ENCODE data around the gene AIPL1.

GRCh38 chr17:6377906-6378305, 57.0 kb downstream of the AIPL1 start:
- TF ChIP-seq, protein P1, sequence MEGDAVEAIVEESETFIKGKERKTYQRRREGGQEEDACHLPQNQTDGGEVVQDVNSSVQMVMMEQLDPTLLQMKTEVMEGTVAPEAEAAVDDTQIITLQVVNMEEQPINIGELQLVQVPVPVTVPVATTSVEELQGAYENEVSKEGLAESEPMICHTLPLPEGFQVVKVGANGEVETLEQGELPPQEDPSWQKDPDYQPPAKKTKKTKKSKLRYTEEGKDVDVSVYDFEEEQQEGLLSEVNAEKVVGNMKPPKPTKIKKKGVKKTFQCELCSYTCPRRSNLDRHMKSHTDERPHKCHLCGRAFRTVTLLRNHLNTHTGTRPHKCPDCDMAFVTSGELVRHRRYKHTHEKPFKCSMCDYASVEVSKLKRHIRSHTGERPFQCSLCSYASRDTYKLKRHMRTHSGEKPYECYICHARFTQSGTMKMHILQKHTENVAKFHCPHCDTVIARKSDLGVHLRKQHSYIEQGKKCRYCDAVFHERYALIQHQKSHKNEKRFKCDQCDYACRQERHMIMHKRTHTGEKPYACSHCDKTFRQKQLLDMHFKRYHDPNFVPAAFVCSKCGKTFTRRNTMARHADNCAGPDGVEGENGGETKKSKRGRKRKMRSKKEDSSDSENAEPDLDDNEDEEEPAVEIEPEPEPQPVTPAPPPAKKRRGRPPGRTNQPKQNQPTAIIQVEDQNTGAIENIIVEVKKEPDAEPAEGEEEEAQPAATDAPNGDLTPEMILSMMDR (IDR thresholded peaks at IDR 0.05; ENCODE audit: extremely low read depth in 1 of 2, insufficient read depth in 1 of 2, low read depth in 1 of 2, low read length in 2 of 2): no peak
- no peak for TF ChIP-seq POLR2A (IDR thresholded peaks at IDR 0.05; ENCODE audit: low read depth, low read length)
- TF ChIP-seq, protein P2, sequence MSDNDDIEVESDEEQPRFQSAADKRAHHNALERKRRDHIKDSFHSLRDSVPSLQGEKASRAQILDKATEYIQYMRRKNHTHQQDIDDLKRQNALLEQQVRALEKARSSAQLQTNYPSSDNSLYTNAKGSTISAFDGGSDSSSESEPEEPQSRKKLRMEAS (IDR thresholded peaks at IDR 0.05; ENCODE audit: insufficient read depth, insufficient read length): no peak
- TF ChIP-seq MYC (IDR thresholded peaks at IDR 0.05; ENCODE audit: low read depth, low read length): no peak
- no peak for TF ChIP-seq EZH2 (IDR thresholded peaks at IDR 0.05; ENCODE audit: borderline replicate concordance, low read depth, low read length, severe bottlenecking)
- no peak for TF ChIP-seq POLR2AphosphoS5 (IDR thresholded peaks at IDR 0.05; ENCODE audit: insufficient read depth, low read depth, low read length)
- TF ChIP-seq GATA2 (IDR thresholded peaks at IDR 0.05; ENCODE audit: insufficient read depth, insufficient read length, low read depth, low read length): no peak

All from endothelial cell of umbilical vein (primary cell).